ENCODE results near the gene MED19.

DNA sequence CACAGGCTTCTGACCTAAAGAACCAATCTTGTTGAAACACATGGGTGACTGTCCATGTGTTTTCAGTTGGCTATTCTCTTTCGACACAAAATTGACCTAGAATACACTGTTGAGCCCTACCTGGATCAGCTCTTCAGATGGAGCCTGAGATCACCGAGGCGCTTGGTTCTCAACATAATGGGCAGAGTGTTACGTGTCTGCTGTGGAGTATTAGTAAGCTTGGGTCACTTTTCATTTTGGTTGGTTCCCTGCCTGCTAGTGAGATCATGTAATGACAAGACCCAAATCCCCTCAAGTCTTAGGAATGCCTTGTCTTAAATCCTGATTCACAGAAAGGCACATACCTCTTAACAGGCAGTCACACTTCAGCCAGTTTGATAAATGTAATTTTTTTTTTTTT is 8.7 kb downstream of the MED19 start:
- TF ChIP-seq, protein P1, sequence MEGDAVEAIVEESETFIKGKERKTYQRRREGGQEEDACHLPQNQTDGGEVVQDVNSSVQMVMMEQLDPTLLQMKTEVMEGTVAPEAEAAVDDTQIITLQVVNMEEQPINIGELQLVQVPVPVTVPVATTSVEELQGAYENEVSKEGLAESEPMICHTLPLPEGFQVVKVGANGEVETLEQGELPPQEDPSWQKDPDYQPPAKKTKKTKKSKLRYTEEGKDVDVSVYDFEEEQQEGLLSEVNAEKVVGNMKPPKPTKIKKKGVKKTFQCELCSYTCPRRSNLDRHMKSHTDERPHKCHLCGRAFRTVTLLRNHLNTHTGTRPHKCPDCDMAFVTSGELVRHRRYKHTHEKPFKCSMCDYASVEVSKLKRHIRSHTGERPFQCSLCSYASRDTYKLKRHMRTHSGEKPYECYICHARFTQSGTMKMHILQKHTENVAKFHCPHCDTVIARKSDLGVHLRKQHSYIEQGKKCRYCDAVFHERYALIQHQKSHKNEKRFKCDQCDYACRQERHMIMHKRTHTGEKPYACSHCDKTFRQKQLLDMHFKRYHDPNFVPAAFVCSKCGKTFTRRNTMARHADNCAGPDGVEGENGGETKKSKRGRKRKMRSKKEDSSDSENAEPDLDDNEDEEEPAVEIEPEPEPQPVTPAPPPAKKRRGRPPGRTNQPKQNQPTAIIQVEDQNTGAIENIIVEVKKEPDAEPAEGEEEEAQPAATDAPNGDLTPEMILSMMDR (IDR thresholded peaks at IDR 0.05), result no peak
- TF ChIP-seq POLR2A (IDR thresholded peaks at IDR 0.05) (no peak), EP300 (IDR thresholded peaks at IDR 0.05; ENCODE audit: low read depth) (no peak)

Data from transverse colon (tissue), 3 donors.